ENCODE results near the gene GBE1.

- TF ChIP-seq RELA (CRISPR knock-in tag; IDR thresholded peaks at IDR 0.05; ENCODE audit: borderline replicate concordance): no peak
- no peak for TF ChIP-seq AFF4 (CRISPR knock-in tag; IDR thresholded peaks at IDR 0.05; ENCODE audit: borderline replicate concordance)
Observed at GRCh38 chr3:81530180-81530939, 231.1 kb downstream of the GBE1 start.
